Stimulated activated CD4-positive, alpha-beta T cell treated with anti-CD3 and anti-CD28 coated beads, TNF-alpha, amount 100 ng/mL, for 24 hours (primary cell): ENCODE data around the gene KCNJ8.
"Not testable (repeated sequence)": the region's sequence is repeated elsewhere in the genome, so short reads cannot be mapped to it uniquely, and the experiment has no call there.

Experiments used
- DNase-seq, 3 experiments: peaks; one replicate each; pipeline ENCODE4 v3.0.0-alpha.2; 2020; ENCODE audit warnings: low read depth in 3 of 3

The KCNJ8 gene

DNA sequence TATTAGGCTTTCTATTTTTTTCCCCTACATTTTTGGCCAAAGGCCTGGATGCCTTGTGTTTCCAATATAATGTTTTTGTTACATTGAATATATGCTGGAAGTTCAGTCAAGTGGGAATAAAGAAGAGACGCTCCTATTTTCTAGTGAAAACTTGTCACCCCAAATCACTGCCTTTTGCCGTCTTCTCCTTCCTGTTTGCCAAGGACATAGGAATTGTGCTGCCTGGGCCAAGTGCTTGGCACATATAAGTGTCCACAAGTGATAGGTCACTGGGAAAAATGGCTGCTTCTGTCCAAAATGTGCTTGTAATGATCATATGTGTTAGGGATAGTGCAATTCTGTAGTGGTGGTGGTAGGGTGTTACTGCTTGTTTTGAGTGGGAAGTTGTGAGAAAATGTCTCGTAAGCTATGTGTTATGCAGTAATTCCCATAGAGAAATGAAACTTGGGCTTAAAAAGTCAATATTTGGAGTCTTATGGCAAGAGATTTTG is 11.6 kb upstream of the KCNJ8 start:
- DNase-seq = no peak

DNA sequence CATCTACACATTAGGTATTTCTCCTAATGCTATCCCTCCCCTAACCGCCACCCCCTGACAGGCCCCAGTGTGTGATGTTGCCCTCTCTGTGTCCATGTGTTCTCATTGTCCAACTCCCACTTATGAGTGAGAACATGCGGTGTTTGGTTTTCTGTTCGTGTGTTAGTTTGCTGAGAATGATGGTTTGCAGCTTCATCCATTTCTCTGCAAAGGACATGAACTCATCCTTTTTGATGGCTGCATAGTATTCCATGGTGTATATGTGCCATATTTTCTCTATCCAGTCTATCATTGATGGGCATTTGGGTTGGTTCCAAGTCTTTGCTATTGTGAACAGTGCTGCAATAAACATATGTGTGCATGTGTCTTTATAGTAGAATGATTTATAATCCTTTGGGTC is 8.2 kb upstream of the KCNJ8 start:
- DNase-seq = not testable (repeated sequence)

DNA sequence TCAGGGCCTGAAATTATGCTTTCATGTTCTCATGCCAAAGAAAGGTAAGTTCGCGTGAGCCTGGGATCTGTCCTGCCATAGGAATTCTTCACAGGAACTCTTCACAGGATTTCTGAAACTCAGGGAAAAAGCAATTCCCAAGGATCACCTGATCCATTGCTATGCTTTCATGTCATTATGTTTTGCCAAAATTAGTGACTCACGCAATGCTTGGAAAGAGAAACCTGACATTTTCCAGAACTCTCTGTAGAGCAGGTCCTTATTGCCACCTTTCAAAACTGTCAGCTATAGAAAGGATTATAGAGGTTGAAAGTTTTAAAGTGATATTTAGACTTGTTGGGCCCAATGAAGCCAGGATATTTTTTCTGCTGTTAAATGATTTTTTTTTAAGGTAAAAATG is 6.3 kb upstream of the KCNJ8 start:
- DNase-seq = no peak

DNA sequence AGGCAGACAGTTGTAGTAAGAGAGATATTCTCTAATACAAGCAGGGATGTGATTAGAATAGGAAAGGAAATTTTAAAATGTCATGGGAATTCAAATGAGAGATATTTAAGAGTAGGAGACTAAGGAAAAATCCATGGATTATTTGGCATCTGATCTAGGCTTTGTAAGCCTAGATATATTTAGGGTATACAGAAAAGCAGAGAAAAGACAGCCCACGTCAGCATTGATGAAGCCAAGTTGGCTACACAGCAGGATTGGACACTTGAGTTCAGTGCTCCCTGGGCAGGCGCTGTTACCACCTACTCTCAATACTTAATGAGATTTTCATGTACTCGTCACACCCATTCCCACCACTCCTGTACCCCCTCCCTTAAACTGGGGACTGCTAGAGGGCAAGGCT is 1.7 kb upstream of the KCNJ8 start:
- DNase-seq = no peak

DNA sequence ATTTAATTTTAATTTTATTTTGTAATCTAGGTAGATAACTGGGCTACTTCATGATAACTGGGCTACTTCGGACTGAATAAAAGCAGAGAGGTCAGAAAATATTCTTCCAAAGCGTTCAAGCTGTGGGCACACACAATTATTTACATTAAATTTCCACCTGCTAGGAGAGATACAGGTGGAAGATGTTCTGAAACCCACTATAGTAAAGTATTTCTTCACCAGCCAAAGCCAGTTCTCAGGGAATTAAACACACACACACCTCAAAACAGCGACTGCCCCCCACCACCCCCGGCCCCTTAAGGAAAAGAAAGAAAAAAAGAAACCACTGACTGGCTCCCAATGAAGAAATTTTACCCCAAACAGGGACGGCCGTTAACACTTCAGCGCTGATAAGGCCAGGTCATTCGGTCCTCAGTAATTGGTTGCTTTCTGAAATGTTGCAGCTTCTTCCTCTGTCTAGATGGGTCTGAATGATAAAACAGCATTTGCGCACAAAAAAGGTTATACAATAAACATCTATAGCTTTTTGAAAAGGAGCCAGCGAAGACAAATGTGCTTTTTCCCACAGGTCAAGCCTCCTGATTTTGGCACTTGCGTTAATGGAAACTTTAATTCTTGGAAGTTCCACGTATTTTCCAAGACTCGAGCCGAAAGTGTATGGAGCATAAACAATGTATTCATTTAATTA is 771 bp upstream of the KCNJ8 start:
- DNase-seq = no peak

DNA sequence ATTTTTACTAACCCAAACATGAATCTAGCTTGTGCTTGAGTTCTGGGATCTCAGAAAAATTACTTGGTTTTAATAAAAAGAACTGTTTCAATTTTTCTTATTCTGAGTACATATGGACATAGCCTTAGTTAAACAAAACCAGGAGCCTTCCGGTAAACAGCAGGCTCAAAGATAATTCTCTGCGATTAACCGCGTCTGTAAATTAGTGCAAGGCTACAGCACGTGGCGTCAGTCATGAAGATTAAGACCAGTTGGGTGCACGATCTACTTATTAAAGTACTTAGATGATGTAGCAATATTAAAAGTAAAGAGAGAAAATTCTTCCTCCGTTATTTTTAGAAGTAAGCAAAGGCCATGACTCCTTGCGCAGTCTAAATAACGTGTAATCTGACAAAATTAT is 700 bp downstream of the KCNJ8 start:
- no peak for DNase-seq

DNA sequence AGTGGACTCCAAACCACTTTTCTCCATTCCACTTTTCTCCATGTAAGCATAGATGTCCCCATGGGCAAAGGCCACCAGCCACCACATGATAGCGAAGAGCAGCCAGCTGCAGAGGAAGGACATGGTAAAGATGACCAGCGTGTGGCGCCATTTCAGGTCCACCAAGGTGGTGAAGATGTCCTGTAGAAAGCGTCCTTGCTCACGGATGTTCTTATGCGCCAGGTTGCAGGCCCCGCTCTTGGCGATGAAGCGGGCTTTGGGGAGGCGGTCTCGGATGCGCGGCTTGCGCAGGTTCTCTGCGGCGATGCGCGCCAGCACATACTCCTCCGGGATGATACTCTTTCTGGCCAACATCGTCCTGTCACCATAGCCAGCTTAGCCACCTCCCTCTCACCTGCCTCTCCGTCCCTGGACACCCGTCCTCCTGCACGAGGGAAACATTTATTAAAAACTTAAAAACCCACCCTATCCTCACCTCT is 1.2 kb downstream of the KCNJ8 start:
- no peak for DNase-seq

DNA sequence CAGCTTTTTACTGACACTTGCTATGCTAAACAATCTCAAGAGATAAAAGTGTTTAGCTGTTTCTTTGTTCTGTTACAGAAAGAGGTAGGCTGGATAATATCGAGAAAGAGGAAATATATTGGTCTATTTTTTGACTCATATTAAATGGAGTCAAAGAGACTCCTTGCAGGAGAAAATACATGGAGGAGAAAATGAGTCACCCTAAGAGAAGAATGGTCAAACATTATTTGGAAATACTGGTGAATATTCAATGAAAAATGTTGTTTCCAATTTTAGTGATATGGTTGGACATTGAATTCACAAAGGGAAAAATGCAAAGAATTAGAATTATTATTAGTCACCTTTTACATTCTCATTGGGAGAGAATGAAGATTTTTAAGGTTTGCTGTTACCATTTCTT is 3.2 kb downstream of the KCNJ8 start:
- DNase-seq = no peak

DNA sequence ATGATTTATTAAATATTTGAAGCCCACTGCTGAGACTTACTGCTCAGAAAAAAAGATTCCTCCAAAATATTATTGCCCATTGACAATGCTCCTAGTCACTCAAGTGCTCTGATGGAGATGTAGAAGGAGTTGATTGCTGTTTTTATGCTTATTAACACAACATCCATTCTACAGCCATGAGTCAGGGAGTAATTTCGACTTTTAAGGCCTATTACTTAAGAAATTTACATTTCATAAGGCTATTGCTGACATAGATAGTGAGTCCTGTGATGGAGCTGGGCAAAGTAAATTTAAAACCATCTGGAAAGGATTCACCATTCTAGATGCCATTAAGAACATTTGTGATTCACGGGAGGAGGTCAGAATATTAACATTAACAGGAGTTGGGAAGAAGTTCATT is 5.2 kb downstream of the KCNJ8 start:
- DNase-seq = no peak

DNA sequence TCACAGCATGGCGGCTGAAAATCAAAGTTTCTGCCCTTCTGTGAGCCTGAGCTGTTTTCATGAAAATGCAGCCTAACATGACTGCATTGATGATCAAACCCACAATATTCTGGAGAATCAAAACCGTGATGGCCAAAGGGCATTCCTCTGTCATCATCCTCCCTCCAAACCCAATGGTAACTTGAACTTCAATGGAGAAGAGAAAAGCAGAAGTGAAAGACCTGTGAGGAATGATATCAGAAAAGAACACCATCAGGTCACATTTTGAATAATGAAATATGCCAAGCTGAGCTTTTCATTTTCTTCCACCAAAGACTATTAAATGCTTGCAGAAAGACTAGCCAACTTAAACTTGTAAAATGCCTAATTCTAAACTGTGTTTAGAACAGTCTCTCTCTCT is 8.1 kb downstream of the KCNJ8 start:
- no peak for DNase-seq

DNA sequence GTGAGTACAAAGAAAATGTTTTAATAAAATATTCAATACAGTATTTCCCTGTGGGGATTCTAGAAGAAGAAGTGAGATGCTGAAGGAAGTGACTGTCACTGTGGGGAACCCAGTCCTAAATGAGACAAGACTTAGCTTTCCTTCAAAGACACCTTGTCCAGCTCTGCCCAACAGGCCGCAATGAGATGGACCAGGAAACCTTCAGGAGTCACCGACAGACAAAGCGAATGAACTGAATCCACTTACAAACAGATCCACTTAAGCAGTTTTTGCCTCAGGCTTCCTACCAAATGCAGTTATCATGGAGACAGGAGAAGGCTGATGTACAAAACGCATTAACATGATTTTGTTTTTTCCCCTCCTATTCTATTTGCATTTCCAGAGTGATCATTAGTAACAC is 9.6 kb downstream of the KCNJ8 start:
- no peak for DNase-seq

DNA sequence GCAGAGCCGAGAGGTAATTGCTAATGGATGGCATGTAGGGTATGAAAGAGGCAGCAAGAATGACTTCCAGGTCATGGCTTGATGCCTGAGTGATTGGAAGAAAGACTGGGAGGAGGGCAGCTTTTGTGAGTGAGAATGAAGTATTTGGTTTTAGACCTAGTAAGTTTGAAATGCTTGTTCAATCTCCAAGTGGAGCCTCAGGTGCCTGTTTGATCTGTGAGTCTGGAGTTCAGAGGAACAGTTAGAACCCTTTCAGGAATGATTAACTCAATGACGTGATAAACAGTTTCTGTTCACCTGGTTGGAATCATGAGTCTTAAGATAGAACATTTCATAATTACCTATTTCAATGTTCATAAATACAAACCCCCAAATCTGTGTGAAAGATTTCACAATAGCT is 10.4 kb downstream of the KCNJ8 start:
- DNase-seq = no peak

DNA sequence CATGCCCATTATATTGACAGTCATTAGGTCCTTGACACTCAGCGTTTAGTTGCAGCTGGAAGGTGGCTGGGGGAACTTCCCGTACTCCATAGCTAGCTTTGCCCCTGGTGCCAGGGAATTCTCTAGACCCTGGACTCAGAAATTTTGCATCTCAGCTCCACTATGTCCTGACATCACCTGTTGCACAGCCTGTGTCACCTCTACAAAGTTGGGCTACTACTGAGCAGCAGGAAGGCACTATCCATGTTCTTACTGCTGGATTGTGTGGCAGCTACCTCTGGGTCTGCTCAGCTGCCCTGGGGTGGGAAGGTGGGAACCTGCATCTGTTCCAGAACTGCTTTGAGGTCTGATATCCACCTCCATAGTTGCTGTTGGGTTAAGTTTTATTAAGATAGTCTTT is 11.0 kb downstream of the KCNJ8 start:
- no peak for DNase-seq

DNA sequence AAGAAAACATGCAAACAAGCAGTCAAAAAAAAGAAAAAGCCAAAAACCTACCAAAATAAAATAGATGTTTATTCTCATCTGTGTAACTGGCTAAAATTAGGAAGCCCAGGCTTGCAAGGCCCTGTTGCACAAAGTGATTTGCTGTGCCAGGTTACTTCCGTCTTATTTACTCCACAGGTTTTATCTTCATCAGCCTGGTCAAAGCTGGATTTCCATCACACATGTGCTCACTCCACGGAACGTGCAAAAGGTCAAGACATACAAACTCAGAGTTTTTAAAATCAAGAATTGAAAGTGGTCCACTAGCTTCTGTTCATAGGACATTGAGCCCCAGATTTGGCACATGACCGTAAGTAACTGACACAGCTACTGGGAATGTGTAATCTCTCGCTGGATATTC is 14.8 kb downstream of the KCNJ8 start:
- no peak for DNase-seq

DNA sequence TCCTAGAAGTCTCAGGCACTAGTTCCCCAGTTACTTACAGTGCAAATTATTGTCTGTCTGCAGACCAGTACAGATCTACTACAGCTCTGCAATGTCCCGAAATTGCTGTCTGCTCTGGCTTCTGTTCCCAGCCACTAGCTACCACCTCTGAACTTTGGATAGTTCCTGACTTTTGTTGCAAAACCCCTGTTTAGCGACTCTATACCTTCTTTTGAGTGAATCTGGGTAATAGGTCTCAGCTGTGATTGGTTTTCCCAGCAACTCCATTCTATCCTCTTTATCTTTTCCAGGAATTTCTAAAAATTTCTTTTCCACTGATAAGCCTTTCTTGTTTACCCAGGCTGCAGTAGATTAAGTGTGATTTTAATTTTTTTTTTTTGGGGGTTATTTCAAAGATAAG is 16.8 kb downstream of the KCNJ8 start:
- DNase-seq = no peak

DNA sequence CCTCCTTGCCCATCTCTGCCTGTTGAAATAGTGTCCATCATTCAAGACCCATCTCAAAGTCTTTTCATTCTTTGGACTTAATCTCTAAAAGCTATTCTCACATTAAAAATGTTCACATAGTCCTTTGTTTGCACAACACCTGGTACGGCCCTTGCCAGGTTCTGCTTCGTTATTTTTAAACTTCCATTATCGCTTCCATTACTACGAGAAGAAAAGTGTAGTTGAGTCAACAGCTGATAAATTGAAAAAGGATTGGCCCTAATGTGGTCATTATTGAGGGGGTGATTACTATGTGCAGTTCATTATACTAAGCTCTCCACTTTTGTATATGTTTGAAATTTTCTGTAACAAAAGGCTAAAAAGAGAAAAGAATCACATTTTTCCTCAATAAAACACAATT is 17.8 kb downstream of the KCNJ8 start:
- no peak for DNase-seq

DNA sequence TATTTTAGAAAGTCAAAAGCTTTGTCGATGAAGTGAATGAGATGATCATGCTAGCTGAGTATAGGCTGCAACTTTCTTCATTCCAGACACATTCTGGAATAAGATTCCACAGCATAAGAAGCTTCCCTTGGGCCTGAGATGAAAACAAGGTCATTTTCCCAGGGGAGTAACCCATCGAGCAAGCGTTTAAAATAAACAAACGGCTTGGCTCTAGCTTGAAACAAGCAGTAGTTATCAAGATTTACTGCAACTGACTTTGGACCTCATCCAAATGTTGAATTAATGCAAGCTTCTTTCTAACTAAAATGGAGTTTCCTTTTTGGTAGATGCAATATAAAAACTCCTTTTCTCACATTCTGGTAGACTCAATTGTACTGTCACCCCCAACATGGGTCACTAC is 23.0 kb downstream of the KCNJ8 start:
- DNase-seq = no peak

DNA sequence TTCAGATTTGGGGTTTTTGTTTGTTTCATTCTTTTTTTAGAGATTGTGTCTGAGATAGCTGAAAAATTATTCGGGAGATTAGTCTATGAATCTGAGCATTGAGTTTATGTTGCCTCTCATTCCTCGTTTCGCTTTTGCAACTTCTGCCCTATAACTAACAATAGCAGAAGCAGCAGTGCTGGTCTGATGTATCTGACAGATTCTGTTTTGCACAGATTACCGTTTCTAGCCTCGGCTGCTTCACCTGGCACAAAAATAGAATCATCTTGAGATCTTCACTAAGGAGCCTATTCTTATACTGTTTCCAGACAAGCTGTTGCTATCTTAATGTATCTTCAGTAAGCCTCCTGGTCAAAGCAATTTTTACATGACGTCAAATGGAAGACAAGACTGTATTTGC is 29.2 kb downstream of the KCNJ8 start:
- no peak for DNase-seq

DNA sequence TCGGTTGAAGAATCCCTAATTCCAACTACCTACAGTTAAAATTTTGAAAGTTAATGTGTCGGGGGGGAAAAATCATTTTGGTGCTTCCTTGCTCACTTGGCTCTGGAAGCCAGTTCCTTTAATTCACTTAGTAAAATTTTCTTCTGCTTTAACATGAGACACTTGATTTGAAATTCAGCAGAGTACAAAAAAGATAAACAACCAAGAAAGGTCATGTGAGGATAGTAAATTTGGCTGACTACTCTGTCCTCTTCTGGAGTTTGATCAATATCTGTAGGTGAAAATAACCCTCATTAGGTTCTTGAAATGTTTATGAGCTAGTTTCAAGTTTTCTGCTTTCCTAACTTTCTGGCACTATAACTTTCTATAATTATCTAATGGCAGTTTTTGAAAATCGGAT is 43.4 kb downstream of the KCNJ8 start:
- no peak for DNase-seq

DNA sequence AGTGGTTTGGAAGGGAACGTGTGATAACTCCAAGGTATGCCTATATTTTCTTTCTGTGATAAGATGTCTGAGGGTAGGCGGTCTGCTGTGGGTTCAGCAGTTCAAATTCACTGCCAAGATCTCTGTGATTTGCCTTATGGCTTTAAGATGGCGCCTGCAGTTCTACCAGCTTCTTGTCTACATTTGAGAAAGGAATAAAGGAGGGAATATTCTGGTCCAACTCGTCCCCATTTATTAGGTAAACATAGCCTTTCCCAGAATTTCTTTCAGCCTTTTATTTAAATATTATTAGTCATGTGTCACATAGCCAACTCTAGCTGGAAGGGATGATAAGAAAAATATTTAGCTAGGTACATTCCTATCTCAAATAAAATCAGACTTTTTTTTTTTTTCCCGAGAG is 48.8 kb downstream of the KCNJ8 start:
- DNase-seq = no peak

DNA sequence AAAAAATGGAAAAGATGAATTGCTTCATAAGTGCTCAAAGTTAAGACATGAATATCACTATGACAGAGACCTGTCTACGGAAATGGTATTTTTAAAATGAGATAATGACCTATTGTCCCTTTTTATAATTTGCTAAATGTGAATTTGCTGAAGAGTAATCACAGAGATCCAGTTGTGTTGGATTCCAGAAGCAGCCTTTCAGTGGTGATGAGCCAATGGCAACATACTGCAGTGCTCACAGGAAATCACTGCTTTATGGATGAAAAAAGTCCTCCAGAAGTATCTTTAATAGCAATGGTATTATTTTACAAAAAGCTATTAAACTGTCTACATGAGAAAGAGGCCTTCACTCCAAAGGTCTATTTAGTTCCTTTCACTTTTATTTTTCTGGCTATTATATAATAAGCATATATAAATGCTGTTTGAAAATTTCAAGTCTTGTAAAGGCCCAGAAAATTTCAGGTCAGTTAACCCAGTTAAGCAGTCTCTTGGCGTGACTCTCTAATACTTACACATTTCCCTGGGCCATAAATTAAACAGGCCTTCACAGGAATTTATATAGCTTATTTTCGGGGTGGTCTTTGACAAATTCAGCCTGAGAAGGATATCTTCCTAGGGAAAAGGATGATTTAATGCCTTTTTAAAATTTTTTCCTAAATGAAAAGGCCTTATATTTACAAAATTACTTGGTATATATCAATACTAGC is 55.4 kb downstream of the KCNJ8 start:
- DNase-seq = no peak

DNA sequence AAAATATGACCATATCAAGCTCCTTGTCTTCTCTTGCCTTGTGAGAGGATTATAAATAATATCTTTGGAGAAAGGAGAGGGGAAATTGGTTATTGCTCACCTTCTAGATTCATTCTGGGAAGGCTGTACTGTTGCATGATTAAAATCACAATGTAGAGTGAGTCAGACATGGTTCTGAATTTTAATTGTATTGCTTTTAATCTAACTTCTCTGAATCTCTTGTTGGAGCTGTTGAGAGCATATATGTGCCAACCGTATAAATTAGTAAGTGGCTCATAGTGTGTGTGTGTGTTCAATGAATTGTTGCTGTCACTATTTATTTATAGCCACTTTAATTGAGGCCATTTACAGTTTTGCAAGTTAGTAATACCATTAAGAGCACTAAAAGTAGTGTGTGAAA is 56.1 kb downstream of the KCNJ8 start:
- DNase-seq = no peak

DNA sequence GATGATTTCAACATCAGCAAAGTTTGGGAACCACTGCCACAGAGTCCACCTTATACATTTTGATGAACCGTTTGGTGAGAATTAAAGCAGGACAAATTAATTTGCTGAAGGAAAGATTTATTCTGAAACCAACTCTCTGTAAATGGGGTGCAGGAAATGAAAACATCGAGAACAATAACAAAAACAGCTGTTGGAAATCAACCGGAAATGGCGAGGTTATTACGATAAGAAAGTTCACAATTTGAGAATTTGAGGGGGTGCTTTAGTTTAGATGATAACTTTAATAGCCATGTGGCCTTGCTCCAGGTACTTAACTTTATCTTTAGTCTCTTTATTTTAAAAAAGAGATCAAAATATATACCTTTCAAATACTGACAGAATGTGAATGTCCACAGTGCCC is 56.7 kb downstream of the KCNJ8 start:
- no peak for DNase-seq

DNA sequence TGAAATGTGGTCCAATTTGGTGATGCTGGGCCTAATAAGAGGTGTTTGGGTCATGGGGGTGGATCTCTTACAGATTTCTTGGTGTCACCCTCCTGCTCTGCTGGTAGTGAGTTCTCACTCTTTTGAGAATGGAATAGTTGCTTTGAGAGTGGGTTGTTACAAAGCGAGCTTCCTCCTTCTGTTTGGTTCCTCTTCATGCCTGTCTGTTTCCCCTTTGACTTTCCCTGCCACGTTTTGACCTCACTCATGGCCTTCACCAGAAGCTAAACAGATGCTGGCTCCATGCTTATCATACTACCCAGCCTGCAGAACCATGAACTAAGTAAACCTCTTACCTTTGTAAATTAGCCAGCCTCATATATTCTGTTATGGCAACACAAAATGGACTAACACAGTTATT is 59.1 kb downstream of the KCNJ8 start:
- no peak for DNase-seq
